Neutrophil (primary cell): ENCODE data around the gene ADAMTSL3.

ENCODE experiments used
- H3K27ac ChIP-seq: fragments of 200-600 bp; sonication (generic); 2 replicates; pipeline ENCODE4 v1.5.1; 2016; ENCODE audit warnings: mild to moderate bottlenecking, moderate library complexity
- H3K27me3 ChIP-seq: fragments of 200-600 bp; sonication (generic); 2 replicates; pipeline ENCODE4 v1.6.0; 2016; ENCODE audit warnings: mild to moderate bottlenecking
- H3K36me3 ChIP-seq: fragments of 200-600 bp; sonication (generic); 2 replicates; pipeline ENCODE4 v1.5.1; 2017
- H3K4me1 ChIP-seq, 2 experiments: fragments of 200-600 bp in 1 of 2; sonication (generic) in 1 of 2; 1 replicate in 1 of 2; 2 replicates in 1 of 2; pipeline versions ENCODE4 v1.5.1 to v1.6.1; 2013 to 2016; ENCODE audit warnings: low read depth in 1 of 2, low read length in 1 of 2, mild to moderate bottlenecking in 1 of 2, moderate library complexity in 1 of 2; ENCODE audit not compliant: control insufficient read depth in 1 of 2, insufficient read depth in 1 of 2
- H3K4me3 ChIP-seq, 2 experiments: fragments of 200-600 bp in 1 of 2; sonication (generic) in 1 of 2; 1 replicate in 1 of 2; 2 replicates in 1 of 2; pipeline ENCODE4 v1.5.1; 2013 to 2016; ENCODE audit warnings: low read depth in 1 of 2, low read length in 1 of 2, mild to moderate bottlenecking in 1 of 2, moderate library complexity in 1 of 2
- H3K9me3 ChIP-seq: fragments of 200-600 bp; sonication (generic); 2 replicates; pipeline ENCODE4 v1.5.1; 2016
- TF ChIP-seq, protein P1 (sequence below): fragments of 200-600 bp; sonication (generic); IDR thresholded peaks from 2 replicates; pipeline ENCODE4 v1.5.1; 2016; ENCODE audit warnings: antibody characterized with exemption

ADAMTSL3 gene

DNA sequence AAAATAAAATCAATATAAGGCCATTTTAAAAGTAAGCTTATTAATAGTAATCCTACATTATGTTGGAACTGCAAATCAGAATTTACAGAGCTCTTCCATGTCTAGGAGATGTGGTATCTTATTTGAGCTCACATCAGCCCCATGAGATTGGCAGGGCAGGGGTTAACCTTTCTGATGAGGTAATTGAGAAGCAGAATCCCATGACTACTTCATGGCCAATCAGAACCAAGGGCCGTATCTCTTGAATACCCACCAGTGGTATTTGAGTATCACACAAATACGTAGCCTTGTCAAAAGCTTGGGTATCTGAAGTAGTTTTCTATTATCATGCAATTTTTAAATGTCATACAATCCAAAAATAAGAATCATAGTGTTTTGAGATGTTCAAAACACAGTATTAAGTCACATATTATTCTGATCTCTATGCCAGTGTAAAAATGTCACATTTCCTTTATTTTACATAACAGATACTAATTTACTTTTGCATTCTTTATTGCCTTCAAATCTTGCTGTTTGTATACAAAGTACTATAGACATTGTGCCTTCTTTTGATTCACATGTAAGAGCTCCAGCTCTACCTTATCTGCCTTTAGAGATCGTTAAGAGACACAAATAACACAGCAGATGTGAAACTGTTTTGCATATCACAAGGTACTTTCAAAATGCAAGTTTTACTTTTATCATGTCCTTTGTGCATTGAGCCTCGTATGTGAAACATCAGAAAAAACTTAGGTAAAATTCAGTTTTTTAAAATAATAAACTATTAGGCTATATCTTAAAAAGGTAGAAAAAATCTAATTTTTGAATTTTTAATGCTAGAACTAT, 329.9 kb downstream of the ADAMTSL3 start:
- Histone ChIP-seq H3K36me3 (no peaks in the 10 kb centered on the region), H3K9me3 (no peaks in the 10 kb centered on the region), H3K4me3 (no peak overlapping the region), H3K4me1 (no peaks in the 10 kb centered on the region), H3K27ac (no peak overlapping the region), H3K27me3 (no peaks in the 10 kb centered on the region)
- TF ChIP-seq, protein P1, sequence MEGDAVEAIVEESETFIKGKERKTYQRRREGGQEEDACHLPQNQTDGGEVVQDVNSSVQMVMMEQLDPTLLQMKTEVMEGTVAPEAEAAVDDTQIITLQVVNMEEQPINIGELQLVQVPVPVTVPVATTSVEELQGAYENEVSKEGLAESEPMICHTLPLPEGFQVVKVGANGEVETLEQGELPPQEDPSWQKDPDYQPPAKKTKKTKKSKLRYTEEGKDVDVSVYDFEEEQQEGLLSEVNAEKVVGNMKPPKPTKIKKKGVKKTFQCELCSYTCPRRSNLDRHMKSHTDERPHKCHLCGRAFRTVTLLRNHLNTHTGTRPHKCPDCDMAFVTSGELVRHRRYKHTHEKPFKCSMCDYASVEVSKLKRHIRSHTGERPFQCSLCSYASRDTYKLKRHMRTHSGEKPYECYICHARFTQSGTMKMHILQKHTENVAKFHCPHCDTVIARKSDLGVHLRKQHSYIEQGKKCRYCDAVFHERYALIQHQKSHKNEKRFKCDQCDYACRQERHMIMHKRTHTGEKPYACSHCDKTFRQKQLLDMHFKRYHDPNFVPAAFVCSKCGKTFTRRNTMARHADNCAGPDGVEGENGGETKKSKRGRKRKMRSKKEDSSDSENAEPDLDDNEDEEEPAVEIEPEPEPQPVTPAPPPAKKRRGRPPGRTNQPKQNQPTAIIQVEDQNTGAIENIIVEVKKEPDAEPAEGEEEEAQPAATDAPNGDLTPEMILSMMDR, result no peak

DNA sequence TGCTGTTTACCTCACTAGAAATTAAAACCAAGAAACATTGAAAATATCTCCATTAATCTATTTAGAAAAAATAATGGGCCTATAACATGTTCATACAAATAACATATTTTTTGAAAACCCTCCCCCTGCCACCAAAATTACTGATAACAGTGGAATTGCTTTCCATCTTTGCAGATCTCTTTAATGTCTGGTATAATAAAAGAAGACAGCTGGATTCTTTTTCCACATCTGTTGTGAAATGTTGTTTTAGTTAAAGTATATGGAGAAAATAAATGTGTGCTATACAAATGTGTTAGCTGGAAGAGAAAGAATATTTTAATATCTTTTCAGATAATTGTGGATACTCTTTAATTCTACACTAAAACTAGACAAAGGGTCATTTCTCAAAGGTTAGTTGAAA, 330.7 kb downstream of the ADAMTSL3 start:
- H3K36me3 ChIP-seq, result no peaks in the 10 kb centered on the region
- H3K27ac ChIP-seq, result no peak overlapping the region
- H3K4me3 ChIP-seq, result no peak overlapping the region
- no peaks in the 10 kb centered on the region for H3K27me3 ChIP-seq
- TF ChIP-seq, protein P1, result no peak
- no peaks in the 10 kb centered on the region for H3K9me3 ChIP-seq
- H3K4me1 ChIP-seq, result no peaks in the 10 kb centered on the region

DNA sequence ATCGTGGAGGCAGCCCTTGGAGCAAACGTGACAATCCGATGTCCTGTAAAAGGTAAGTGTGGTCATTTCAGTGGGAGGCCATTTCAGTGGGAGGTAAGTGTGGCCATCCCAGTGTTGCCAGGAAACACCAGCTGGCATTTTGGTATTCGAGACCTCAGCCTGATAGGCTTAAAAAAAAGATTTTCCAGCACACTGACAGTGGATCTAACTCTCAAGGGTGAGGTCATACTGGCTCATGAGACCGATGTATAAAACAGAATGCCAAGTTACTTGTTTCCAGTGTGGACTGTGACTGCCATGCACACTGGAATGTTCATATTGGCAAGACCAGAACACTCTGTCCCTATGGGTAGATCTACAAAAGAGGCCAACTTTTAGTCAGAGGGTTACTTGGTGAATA, 337.2 kb downstream of the ADAMTSL3 start:
- H3K27me3 ChIP-seq, result no peaks in the 10 kb centered on the region
- no peaks in the 10 kb centered on the region for H3K36me3 ChIP-seq
- no peaks in the 10 kb centered on the region for H3K9me3 ChIP-seq
- no peak overlapping the region for H3K27ac ChIP-seq
- TF ChIP-seq, protein P1, result no peak
- H3K4me3 ChIP-seq, result no peak overlapping the region
- H3K4me1 ChIP-seq, result no peaks in the 10 kb centered on the region

DNA sequence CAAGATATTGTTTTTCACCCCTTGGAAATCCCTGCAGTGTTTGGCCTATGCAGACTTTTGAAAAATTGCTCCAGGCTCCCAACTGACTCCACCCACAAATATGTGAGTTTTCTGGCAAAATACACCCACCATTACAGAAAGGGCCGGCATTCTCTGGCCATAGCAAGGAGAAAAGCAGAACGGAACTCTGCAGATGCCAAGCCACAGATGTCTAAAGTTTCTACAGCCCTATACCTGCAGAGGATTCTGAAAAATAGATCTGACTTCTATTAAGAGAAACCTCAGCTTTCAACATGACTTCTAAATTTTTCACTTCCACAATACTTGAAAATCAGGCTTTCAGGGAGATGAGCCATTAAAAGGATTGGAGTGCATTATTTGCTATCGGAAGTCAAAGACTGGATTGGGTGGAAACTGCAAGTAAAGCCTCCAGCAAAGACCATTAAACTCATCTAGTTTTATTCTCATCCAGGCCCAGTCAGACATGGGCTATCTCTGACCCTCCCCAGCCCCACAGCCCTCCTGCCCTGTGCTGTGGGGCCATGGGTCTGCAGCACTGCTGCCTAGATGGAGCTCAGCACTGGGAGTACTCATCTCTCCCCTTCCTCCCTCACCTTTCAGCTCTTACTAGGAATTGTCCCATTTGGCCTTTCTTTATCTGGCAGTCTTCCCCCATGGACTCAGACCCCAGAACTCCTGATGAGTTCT, 338.6 kb downstream of the ADAMTSL3 start:
- TF ChIP-seq, protein P1, result no peak
- no peak overlapping the region for H3K4me3 ChIP-seq
- H3K9me3 ChIP-seq, result no peaks in the 10 kb centered on the region
- no peaks in the 10 kb centered on the region for H3K27me3 ChIP-seq
- no peak overlapping the region for H3K27ac ChIP-seq
- H3K4me1 ChIP-seq, result no peaks in the 10 kb centered on the region
- H3K36me3 ChIP-seq, result no peaks in the 10 kb centered on the region

DNA sequence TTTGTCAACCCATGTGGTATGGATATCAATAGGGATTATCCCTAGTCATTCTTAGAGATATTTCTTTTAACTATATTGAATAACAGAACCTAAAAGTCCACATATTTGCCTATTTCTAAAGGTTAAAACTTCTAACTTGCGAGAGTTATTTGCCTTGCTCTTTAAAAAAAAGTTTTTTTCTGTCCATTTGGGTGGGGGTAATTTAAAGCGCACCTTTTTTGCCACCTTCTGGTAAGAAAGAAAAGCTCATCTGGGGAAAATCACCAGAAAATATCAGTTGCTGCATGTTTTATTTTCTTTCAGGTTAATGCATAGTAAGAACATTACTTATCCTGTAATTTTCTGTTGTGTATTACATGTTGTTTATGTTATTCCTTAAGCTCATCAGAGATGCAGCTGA, 339.7 kb downstream of the ADAMTSL3 start:
- H3K4me1 ChIP-seq, result no peaks in the 10 kb centered on the region
- TF ChIP-seq, protein P1, result no peak
- no peak overlapping the region for H3K27ac ChIP-seq

More for the DNA sequence above, 339.7 kb downstream of the ADAMTSL3 start:
- no peaks in the 10 kb centered on the region for H3K9me3 ChIP-seq
- H3K4me3 ChIP-seq, result no peak overlapping the region
- H3K36me3 ChIP-seq, result no peaks in the 10 kb centered on the region
- H3K27me3 ChIP-seq, result no peaks in the 10 kb centered on the region
